NCI-H1694 (cell line): ENCODE measurements around the gene NRXN3.

Source experiments
- DNase-seq: peaks from one replicate; lab custom pipeline; 2025; lab: John Stamatoyannopoulos, UW

The NRXN3 gene

DNA sequence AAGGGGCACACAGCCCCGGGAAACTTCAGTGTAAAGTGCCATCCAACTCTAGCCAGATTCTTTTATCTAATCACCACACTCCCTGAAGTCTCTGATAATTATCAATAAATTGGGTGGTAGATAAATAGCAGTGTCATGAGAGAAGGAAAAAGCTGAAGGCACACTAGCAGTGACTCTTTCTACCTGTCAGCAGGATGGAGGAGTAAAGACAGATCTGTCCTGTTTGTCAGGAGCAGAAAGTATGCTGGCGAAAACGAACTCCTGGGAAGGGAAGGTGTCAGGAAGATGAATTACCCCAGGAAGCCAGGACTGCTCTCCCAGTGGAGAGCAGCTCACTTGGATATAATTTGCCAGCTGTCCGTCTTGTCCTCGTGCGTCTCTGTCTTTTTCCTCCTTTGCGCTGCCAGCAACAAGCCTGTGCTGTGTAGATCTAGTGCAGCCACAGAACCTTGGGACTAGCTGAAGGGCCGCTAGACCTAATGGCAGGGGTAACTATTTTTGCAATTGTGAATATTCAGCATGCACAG is 1059.3 kb downstream of the NRXN3 start:
- peak; percentile 97 for DNase-seq

DNA sequence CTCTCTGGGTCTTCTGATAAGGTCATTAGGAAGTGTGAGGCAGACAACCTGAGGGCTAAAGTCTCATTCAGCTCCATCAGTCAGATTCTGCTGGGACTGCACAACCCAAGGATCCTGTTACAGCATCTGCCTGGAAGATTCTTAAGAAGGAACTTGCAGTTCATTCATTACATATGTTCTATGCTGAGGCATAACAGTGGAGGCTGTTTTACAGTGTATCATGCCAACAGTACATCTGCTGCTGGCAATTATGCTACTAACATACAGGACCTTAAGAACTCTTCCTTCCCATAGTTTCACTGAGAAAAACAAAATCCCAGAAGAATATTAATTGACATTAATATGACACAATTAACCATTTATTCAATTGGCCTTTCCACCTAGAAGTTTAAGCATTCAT is 1072.5 kb downstream of the NRXN3 start:
- no peak for DNase-seq

DNA sequence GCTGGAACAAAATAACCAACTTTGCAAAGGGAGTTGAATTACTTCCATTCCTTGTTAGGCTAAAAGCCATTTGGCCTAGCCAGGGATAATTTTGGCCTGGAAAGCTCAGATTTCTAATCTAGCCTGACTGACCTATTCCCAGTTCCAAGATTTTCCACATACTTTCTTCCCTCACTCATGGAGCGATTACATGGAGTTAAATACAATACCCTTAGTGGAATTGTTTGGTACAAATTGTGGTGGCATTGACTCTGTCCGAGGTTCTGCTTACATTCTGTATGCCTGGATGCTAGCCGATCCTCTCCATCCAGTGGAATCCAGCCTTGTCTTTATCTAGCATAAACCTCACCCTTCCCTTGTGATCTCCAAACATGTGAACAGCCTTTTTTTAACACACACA is 1076.0 kb downstream of the NRXN3 start:
- no peak for DNase-seq

DNA sequence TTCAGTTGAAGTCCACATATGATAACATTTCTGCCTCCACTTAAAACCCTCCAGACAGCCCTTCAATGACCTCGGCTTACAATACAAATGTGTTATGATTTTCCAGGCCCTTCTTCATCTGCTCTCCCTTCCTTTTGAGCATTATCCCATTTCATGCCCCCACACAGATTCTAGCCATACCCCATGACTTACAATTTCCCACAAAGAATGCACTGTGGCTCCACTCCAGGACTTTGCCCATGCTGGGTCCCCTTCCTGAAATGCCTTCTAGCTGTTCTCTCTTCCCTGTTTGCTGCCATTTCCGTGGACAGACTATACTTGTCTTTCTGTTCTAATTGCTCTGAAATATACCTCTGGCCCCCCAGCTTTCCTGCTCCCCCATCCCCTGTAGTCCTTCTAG is 1078.0 kb downstream of the NRXN3 start:
- no peak for DNase-seq

DNA sequence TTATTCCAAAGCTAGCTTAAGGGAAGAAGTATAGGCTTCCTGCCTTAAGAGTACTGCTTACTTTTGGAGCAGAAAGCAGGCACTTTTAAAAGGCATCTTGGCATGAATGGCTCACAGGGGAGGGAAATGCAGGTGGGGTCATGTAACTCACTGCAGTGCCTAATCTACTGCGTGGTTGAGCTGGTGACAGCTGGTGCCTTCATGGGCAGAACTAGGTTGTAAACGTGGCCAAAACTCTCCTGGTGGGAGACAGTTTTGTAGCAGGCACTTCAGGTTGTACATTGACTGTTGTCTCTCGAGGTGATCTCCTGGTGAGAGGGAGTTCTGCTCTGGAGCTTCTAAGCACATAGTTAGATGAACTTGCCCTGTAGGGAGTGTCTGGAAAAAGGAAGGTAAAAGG is 1078.6 kb downstream of the NRXN3 start:
- DNase-seq = no peak

DNA sequence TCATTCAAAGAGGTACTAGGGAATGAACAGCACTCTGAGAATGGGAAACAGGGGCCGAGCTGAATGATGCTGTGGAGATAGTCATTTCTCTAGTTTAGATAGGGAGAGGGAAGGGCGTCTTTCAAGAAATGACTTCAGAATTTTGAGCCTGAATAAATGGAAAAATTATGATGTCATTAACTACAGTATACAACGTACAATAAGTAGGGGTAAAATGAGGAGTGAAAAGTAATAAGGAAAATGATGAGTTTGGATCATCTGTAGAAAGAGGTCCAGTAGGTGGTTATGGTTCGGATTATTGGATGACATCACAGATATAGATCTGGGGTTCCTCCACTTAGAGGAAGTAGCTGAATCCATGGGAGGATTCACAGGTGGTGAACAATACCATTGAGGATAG is 1081.1 kb downstream of the NRXN3 start:
- no peak for DNase-seq

DNA sequence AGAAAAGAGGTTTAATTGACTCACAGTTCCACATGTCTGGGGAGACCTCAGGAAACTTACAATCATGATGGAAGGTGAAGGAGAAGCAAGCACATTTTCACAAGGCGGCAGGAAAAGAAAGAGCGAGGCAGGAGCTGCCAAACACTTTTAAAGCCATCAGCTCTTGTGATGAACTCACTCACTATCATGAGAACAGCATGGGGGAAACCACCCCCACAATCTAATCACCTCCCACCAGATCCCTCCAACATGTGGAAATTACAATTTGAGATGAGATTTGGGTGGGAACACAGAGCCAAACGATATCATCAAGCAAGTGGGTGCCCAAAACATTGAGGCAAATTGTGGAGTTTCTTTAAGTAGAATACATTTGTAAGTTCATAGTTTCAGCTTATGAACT is 1083.4 kb downstream of the NRXN3 start:
- DNase-seq = no peak

DNA sequence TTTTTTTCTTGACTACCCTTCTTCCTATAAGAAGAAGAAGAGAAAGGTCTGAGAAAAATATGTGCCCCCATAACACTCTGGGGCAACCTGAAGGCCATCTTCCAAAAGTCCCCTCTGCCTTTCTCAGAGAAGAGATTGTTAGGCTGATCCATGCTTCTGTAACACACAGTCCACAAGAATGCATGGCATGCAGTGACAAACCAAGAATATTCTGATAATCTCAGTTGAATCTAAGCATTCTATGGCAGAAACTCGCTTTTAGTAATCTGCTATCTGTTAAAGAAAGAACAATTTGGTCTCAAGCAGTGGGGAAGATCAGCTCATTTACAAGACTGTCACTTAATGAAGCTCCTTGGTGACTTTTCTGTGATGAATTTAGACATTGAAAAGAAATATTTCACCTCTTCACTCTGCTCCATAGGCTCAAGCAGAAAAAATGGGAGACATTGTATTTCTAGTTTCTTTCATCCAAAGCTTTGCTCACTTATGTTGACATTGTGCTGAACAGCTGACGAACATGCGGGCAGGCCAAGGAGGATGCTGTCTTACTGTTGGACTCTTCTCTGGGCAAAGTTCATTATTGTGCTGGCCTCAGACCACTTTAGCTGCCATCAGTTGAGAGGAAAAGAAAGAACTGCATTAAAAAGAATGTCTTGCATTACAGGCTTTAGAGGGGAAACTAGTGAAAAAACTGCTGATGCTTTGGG is 1084.0 kb downstream of the NRXN3 start:
- no peak for DNase-seq

DNA sequence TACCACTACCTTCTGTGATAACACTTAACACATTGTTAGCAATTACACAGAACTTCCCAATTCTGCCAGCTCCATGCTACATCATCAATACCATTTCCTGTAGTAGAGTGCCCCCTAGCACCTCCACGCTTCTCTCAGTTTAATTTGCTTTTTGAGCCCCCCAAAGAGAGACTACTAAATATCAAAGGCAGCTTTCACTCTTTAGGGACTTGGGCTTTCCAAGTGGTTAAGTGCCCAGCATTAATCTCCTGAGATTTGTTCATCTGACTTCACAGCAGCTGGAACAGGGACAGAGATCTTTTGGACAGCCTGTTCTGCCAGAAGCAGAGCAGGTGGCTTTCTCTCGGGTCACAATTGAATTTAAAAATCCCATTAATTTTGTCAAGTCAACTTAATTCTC is 1086.2 kb downstream of the NRXN3 start:
- DNase-seq = peak; percentile 69

DNA sequence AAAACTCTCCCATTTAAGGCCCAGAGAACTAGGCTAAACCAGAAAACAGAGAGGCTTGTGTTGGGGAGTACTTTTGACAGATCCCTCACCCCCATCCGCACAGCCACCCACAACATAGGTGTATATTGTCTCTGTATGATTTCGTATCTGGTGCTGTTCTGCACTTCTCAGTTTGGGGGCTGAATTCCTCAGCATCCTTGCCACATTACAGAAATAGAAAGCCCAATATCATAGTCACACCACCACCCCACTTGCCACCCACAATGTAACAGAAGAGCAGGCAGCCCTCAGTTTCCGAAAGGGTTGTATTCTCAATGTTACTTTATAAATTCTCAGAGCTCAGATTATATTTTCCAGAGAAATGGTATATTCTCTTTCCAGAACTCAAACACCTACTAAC is 1090.2 kb downstream of the NRXN3 start:
- no peak for DNase-seq

DNA sequence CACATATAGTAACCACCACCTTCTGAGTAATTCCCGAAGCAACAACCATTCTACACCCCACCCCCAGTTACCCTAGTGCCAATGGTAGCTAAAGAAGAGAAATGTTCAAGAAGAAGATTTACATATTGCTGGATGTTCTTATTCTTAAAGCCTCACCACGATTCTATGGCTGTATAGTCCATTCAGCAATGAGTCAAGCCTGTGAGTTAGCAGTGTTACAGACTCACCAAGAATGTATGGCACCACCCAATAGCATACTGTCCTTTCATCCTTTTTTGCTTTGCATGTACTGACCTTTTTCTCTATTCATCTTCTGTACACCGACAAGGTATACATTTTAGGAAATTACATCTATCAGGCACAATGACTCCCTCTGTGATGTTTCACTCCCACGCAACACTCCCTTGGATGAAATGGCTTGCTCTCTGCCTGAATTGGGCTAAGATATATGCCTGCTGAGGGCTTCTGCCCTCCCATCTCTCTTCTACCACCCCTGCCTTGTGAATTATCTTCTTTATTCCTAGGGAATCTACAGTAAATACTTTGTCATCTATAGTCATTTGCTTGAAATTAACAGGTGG is 1095.3 kb downstream of the NRXN3 start:
- no peak for DNase-seq

DNA sequence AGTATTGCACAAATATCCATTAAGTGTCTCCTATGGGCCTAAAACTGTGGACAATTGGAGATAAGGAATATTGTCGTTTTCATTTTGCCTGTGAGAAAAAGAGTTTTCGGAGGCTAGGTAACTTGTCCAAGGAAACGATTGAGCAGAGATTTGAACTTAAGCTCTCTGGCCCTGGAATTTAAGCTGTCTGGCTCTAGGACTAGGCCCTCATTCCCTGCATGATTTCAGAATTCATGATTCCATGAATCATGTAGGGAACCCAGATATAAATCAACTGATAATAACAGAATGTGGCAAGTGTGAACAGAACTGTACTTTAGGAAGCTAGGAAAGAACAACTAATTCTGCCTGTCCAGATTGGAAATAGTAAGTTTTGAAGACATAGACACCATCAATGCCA is 1100.2 kb downstream of the NRXN3 start:
- DNase-seq = no peak

DNA sequence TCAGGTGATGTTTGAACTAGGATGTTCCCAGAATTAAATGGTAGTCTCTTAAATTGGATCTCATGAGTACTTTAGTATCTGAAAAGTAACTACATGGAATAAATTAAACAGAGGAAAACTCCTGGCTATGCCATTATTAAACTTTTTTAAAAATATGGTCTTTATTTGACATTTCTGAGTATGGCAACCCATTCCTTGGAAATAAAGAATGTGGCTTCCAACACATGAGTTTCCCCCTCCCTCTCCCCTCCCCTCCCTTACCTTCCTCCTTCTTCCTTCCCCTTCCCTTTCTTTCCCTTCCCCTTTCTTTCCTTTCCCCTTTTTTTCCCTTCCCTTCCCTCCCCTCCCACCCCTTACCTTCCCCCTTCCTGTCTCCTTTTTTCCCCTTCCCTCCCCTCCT is 1100.9 kb downstream of the NRXN3 start:
- DNase-seq = no peak

DNA sequence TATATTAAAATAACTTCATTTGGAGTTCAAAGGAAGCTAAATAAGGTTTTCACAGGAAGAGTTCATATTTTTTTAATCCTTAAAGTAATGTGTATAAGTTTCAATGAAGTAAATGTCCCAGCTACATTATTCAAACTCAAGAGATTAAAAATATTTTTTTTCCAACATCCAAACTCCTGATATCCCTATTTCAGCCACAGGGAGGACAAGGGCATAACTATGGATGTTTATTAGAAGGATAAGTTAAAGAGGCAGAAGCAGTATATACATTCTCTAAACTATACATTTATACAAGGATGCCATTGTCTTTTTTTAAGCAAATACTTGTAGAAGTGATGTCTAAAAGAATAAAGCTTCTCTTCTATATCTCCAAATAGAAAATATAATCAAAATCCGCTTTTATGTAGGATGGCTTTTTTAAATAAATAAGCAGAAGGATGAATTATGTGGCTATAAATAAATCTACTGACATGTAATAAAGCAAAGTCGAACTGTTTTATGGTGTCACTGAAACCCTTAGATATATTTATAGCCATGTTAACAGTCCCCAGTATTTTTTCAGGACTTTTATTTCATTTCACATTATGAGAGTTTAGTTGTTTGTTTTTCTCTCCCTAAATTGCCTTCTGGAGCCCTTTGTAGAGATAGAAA is 1104.6 kb downstream of the NRXN3 start:
- DNase-seq = peak; percentile 61

DNA sequence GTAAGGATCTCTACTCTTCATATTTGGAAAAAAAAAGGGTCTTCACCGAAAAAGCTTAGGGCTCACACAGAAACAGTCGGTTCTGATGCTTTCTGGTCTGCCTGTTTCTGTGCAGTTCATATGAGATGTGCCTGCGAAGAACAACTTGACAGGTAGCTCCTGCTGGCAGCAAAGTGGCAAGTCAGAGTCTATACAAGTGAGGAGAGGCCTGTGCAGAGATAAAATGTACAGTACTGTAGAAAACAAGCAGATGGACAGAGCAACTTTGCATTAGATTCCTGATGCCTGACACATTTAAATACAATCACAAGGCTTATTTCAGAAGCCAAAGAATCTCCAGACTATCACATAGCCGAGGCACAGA is 1105.1 kb downstream of the NRXN3 start:
- DNase-seq = peak; percentile 50

DNA sequence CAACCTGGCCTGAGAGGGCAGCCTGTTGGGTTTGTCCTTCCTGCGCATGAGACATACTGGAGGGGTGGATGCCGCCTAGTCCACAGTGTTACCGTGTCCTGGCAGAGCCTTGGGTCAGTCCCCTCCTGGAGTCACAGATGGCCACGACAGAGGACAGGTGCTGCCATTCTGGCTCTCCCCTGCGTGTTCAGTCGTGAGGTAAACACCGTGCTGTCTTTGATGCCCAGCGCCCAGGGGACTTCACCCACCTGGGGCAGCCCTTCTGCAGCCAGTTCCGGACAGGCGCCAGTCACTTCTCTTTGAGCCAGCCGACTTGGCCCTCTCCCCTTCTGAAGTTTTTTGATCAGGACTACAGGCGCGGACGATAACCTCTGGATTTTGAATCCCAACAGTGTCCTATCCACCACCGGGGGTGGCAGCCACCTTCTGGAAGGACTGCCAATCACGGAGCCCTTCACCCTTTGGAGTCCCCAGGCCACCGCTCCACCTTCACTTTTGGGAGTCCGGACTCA is 1108.2 kb downstream of the NRXN3 start:
- DNase-seq = no peak

DNA sequence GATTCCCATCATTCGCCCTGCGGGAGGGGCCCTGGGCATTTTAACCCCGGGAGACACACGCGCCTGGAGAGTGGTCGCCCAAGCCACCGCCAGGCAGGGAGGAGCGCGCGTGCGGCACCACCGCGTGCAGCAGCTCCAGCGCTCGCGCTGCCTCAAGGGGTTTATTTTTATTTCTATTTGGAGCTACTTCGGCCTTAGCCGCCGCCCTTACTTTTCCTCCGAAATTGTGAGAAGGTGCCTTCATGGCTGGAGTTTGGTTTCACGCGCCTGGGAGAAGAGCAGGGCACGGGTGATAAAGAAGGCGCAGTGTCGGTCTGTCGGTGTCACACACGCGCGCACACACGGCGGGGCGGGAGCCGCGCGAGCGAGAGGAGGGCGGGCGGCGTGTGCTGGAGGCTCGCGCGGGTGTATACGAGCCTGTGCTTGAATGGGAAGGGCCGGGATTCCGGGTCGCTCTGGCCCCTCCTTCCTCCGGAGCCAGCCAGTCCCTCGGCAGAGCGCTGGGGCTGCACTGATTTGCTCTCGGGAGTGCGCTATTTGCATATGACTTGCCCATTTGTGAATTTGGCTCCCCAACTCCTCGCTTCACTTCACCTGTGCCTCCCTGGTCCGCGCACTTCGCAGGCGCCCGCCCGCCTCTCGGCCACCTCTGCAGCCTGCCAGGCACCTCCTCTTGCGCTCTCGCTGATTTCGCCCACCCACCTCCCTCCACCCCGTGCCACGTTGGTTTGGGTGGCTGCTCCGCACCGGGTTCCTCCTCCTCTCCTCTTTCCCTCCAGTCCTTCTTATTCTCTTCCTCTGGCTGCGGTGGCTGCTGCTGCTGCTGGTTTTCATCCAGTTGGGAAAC is 1108.8 kb downstream of the NRXN3 start:
- DNase-seq = peak; percentile 98

DNA sequence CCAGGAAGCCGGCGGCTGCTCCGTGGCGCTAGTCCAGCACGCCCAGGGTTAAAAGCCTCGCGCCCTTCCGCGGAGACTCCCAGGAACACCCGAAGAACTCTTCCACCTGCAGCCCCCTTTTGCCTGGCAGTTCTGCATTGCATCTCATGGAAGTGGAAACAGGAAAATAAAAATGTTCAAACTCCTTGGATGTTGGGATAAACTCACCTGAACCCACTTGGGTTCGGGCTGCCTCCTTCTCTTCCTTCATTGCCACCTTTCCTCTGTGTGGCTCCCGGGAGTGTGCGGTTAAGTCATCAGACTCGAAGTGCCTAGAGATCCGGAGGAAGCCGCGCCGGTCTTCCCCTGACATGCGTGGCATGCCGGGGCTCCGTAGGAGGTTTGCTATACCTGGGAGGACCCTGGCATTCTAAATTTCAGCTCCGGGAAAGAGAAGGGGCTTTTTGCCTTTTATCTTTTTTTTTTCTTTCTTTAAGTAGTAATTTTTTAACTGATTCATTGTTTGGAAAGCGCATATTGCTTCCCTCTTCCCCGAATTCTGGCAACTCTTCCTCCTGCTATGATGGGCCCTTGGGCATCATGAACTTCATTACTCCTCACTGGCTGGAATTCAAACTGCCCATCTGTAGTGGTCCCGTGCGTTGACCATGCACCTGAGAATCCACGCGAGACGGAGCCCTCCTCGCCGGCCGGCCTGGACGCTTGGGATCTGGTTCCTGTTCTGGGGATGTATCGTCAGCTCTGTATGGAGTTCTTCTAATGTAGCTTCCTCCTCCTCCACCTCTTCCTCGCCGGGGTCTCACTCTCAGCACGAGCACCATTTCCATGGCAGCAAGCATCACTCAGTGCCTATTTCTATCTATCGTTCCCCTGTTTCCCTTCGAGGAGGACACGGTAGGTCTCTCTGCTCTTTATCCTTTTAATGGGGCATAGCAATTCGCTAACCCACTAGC is 1109.7 kb downstream of the NRXN3 start:
- peak; percentile 43 for DNase-seq

DNA sequence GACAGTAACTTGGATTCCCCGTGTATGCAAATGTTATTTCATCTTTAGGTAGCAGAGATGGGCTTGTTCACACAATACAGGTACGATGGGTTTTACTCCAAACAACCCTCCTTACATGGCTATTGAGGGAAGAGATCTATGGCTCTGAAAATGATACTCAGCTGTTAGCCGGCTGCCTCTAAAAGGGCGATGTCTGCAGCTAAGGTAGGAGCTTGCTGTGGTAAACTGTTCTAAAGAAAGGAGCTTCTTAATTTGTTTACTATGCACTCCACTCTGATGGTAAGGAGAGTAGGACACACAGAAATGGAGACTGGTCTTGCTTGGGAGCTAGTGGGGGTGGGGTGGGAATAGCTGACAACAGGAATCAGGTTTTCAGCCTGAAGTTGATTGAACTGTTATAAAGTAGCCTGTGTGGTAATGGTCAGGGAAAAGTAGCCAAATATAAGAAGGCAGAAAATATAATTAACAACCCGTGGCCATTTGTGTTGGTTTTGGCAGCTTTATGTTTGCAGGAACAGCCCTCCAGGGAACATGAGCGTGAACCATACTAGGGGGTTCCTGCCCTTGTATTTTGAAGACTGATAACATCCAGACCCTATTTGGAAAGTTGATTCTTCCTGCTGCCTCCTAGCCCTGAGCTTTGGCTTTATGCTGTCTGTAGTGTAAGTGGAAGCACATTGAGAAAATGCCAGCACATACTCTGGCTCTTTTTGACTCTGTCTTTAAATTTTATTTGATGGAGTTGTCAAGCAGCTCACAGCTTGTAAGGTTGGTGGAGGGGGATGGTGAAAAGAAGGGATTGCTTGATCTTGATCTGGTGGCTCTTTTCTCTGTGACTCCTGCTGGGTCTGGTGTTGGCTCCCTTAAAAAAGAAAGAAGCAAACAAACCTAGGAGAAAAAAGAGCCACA is 1111.3 kb downstream of the NRXN3 start:
- DNase-seq = no peak

DNA sequence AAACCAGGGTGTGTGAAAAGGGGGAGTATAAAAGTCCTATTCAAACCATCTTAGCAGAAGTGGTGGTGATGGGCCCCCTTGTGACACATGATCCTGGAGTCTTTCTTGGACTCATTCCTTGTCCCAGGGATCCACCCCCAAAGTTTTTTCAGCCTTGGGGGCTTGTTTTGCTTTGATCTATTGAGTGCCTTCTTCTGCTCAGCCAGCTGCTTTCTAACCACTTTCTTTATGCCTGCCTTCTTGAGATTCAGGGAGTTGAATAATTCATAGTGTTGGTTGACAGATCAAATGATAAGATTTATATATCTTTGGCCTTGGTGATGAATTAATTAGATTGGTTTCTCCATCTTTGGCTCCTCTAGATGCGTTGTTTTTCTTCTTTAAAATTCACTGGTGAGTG is 1114.4 kb downstream of the NRXN3 start:
- DNase-seq = no peak
